Activated T-cell treated with anti-CD3 and anti-CD28 coated beads for 48 hours (primary cell): ENCODE results near the gene CHST1.

Experiments
- DNase-seq: peaks from one replicate; pipeline ENCODE4 v3.0.0-alpha.2; 2020; ENCODE audit warnings: low read depth

Gene CHST1

GRCh38 chr11:45605051-45605450 lies 60.4 kb downstream of the CHST1 start:
- DNase-seq = no peak

- DNase-seq = no peak
These were observed 61.3 kb downstream of the CHST1 start for GRCh38 chr11:45603946-45604682.

- DNase-seq = no peak
These were observed 66.1 kb downstream of the CHST1 start for GRCh38 chr11:45599161-45599943.
